Measurements from ENCODE around the gene PELI2. TPM values are rescaled to one million over a fixed set of nuclear protein-coding genes. Genes with fewer than 3 reads are reported as not detected.

Gene PELI2
- total and polyA plus RNA-seq, 9 donors, result 13.0 to 36.8 (median 28.5) TPM

GRCh38 chr14:56342494-56342942 is 224.3 kb downstream of the PELI2 start:
- H3K4me1 ChIP-seq (ENCODE audit: insufficient read depth), result peaks cover 11% of the 10 kb centered on the region
- no peak overlapping the region for H3K4me3 ChIP-seq
- no peak for TF ChIP-seq CTCF (IDR thresholded peaks at IDR 0.05)
- TF ChIP-seq EP300 (IDR thresholded peaks at IDR 0.05), result no peak
- TF ChIP-seq POLR2A (IDR thresholded peaks at IDR 0.05), result no peak
- no peaks in the 10 kb centered on the region for H3K27me3 ChIP-seq
- H3K36me3 ChIP-seq, result no peaks in the 10 kb centered on the region
- H3K9me3 ChIP-seq, result no peaks in the 10 kb centered on the region
- H3K27ac ChIP-seq, result peak overlapping the region in 1 of 2 donors; percentile 40
- DNase-seq, result no peak
- WGBS, 3 donors, result 22 to 28% (median 28%) methylated on average over 5 of the region's 5 CpGs
- intact Hi-C loops (cut with DNase I), result loop anchor here in 1 of 4 donors (5.0 kb wide), 1 partner anchor 635 kb away; no protein-coding TSS in a partner anchor

- intact Hi-C loops (cut with DNase I), result no loop called here
Observed at GRCh38 chr14:56349960-56350359, 231.7 kb downstream of the PELI2 start.

More at GRCh38 chr14:56349960-56350359, 231.7 kb downstream of the PELI2 start:
- Histone ChIP-seq H3K27me3 (no peaks in the 10 kb centered on the region), H3K27ac (no peak overlapping the region), H3K4me3 (no peak overlapping the region), H3K4me1 (ENCODE audit: insufficient read depth) (no peaks in the 10 kb centered on the region), H3K36me3 (no peaks in the 10 kb centered on the region), H3K9me3 (no peaks in the 10 kb centered on the region)
- 4 to 13% (median 5%) methylated on average over 1 of the region's 1 CpG for WGBS, 3 donors
- no peak for TF ChIP-seq POLR2A (IDR thresholded peaks at IDR 0.05)
- no peak for TF ChIP-seq CTCF (IDR thresholded peaks at IDR 0.05)
- TF ChIP-seq EP300 (IDR thresholded peaks at IDR 0.05), result no peak
- DNase-seq, result no peak

Measured in ovary (tissue), 9 donors.